DMS53 treated with DMSO at 0.1 percent for 48 hours (cell line): ENCODE measurements around the gene LRRC56.
"Not testable (repeated sequence)": the region's sequence is repeated elsewhere in the genome, so short reads cannot be mapped to it uniquely, and the experiment has no call there.

ENCODE experiments used
- DNase-seq: peaks from one replicate; lab custom pipeline; 2025; ENCODE audit not compliant: unreplicated experiment; lab: John Stamatoyannopoulos, UW

Gene LRRC56

GRCh38 chr11:571802-572185 lies 34.5 kb downstream of the LRRC56 start:
- no peak for DNase-seq

- DNase-seq = no peak
These were observed 35.9 kb downstream of the LRRC56 start for GRCh38 chr11:573146-573759.

DNA sequence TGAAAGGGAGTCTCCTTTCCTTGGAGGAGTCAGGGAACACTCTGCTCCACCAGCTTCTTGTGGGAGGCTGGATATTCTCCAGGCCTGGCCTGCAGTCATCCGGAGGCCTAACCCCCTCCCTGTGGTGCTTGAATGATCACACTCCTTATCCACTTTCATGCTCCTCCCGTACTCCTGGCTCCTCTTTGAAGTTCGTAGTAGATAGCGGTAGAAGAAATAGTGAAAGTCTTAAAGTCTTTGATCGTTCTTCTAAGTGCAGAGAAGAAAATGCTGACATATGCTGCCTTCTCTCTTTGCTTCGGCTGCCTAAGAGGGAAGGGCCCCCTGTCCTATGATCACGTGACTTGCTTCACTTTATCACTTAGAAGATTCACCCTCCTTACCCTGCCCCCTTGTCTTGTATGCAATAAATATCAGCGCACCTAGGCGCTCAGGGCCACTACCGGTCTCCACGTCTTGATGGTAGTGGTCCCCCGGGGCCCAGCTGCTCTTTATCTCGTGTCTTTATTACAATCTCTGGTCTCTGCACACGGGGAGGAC lies 36.8 kb downstream of the LRRC56 start:
- DNase-seq = not testable (repeated sequence)

GRCh38 chr11:574632-575312 lies 37.4 kb downstream of the LRRC56 start:
- DNase-seq = no peak

- peak; percentile 57 for DNase-seq
These were observed 38.1 kb downstream of the LRRC56 start for GRCh38 chr11:575313-575995.

DNA sequence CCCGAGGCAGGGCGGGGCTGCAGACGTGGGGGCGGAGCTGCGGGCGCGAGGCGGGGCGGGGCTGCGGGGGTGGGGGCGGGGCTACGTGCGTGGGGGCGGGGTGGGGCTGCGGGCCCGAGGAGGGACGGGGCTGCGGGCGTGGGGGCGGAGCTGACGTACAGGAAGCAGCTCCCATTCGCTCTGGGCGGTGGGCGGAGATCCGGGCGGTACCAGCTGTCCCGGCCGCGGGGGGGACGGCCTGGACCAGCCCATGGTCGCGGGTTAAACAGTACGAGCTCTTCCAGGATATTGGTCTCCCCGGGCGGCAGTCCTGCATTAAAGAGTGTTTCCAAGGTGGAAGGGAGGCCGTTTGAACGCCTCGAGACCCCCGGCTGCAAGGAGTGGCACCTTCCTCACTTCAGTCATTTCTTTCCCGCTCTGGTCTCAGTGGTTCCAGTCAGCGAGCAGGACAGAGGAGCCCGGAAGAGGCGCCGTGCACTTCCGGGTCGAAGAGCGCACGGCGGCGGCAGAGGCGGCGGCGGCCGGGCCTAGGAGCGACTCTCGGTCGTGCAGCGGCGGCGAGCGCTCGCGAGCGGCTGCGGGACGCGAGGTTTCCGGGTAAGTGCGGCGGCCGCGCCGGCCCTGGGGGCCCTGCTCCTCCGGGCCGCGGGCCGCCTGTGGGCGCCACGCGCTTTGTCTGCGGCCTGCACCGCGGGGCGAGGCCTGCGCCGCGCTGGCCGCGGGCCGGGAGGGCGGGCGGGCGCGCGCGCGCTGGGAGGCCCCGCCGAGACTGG lies 38.9 kb downstream of the LRRC56 start, which contains the start of gene PHRF1:
Gene PHRF1, plus strand, starts transcription at position 475 of the 773 bp plus-strand sequence. CDS start 5,043 bp downstream, outside the sequence.
- peak; percentile 95 for DNase-seq

DNA sequence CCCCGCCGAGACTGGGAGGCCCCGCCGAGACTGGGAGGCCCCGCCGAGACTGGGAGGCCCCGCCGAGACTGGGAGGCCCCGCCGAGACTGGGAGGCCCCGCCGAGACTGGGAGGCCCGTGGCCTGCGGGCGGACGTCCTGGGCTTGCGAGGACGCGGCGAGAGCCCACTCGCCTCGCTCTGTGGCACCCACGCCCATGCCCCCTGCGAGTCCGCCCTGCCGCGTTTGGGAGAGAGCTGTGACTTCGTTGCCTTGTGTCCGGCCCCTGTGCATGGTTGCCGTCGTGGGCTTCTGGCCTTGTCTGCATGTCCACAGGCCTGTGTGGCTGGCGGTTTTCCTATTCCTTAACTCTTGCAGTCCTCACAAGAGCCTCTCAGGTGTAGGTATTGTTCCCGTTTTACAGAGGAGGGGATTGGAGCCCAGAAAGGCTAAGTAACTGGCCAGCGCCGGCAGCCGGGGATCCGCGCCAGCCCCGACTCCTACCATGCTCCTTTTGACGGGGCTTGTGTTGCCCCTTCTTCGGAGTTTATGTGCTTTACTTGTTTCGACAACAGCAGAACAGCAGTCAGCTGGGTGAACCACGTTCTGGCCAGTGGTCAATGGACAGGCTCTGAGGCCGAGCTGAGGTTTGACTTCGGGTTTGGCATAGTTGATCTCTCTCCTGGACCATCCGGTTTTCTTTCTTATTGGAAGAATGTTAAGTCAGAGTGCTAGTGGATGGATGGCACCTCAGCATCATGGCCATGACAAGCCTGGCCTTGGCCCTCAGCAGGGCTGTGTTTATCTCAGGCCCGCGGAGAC lies 39.7 kb downstream of the LRRC56 start:
- DNase-seq = no peak

GRCh38 chr11:577611-577894 lies 40.2 kb downstream of the LRRC56 start:
- DNase-seq = no peak

DNA sequence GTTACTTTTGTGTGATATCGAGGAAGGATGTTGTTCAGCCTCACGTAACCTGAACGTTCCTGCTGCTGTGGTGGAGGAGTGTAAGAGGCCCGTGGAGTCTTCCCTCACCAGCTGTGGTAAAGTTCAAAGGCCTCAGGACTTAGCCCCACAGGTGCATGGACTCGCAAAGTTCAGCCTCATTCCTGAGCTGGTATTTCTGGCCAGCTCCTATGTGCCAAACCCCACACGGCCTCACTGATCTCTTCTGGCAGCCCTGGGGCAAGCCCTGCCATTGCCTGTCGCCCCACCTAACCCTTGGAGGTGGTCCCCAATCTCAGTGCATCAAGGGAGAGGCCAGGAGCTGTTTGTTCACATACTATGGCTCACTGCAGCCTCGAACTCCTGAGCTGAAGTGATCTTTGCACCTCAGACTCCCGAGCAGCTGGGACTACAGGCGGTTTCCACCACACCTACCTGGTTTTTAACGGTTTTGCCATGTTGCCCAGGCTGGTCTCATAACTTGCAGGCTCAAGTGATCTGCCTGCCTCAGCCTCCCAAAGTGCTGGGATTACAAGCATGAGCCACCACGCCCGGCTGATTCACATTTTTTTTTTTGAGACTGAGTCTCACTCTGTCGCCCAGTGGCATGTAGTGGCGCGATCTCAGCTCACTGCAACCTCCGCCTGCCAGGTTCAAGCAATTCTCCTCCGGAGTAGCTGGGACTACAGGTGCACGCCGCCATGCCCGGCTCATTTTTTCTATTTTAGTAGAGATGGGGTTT lies 41.1 kb downstream of the LRRC56 start:
- DNase-seq = no peak

- DNase-seq = no peak
These were observed 42.7 kb downstream of the LRRC56 start for GRCh38 chr11:579830-580601.

DNA sequence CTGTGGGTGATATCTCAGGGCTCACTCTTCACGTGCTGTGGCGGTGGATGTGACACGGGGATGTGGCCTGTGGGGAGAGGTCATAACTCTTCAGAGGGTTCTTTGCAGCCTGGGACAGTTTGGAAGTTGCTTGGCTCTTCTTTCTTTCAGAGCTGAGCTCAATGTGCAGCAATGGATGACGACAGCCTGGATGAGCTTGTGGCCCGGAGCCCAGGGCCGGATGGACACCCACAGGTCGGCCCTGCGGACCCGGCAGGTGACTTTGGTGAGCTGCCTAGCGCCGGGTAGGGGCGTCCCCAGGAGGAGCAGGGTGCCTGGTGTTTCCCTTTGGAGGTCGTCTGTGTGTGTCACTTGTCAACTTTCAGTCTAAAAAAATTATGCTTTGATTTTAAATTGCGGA lies 44.0 kb downstream of the LRRC56 start:
- no peak for DNase-seq

DNA sequence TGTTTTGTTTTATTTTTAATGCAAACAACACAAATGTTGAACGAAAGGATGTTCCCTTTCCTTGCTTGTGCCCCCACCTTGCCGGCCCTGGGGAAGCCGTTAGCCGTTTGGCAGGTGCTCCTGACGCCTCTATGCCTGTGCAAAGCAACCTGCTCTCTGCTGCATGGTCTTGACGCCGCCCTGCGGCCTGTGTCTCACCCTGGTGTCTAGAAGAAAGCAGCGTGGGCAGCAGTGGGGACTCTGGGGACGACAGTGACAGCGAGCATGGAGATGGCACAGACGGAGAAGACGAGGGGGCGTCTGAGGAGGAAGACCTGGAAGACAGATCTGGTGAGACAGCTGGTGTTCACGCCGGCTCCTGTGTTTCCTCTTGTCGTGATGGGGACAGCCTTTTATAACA lies 44.4 kb downstream of the LRRC56 start:
- no peak for DNase-seq

GRCh38 chr11:584287-584686 lies 47.0 kb downstream of the LRRC56 start:
- DNase-seq = no peak

GRCh38 chr11:586376-587316 lies 49.3 kb downstream of the LRRC56 start:
- DNase-seq = no peak

DNA sequence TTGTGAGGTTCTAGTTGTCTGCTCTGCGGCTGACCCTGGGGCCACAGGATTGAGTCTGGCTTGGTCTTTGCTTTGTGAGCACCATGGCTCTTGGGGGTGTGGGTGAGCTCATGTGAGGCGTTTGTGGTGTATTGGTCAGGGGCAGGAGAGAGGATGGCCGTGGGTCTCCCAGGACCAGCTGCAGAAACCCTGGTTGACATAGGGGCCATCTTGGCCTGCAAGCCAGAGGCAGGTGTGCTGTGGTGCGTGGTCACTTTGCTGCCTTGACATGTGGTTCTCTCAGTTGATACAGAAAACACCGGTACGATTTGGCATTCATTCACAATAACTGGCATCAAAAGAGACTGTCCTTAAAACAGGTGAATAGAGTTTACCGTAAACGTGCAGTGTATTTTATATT lies 50.2 kb downstream of the LRRC56 start:
- no peak for DNase-seq

GRCh38 chr11:587978-588380 lies 50.7 kb downstream of the LRRC56 start:
- no peak for DNase-seq

- no peak for DNase-seq
These were observed 52.5 kb downstream of the LRRC56 start for GRCh38 chr11:589798-590197.

DNA sequence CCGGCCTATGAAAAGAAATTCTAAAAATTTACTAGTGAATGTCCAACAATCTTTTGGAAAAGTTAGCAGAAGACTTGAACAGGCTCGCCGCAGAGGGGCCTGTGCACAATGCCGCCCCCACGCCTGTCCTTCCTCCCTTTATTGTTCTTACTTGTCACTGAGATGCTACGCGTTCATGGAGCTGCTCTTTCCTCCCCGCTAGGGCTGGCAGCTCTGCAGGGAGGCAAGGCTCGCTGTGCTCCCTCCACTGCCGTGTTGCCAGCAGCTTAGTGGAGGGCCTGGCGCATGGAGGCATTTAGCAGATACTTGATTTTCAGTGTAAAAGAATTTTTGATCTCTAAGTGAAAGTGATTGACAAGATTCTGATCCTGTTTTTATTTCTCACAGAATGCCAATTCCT lies 53.7 kb downstream of the LRRC56 start:
- no peak for DNase-seq
